ENCODE data around the gene MAVS. TPM values are rescaled to one million over a fixed set of nuclear protein-coding genes. Genes with fewer than 3 reads are reported as not detected.

The MAVS gene
- total and polyA plus RNA-seq, 8 donors, result 25.4 to 38.7 (median 32.1) TPM

DNA sequence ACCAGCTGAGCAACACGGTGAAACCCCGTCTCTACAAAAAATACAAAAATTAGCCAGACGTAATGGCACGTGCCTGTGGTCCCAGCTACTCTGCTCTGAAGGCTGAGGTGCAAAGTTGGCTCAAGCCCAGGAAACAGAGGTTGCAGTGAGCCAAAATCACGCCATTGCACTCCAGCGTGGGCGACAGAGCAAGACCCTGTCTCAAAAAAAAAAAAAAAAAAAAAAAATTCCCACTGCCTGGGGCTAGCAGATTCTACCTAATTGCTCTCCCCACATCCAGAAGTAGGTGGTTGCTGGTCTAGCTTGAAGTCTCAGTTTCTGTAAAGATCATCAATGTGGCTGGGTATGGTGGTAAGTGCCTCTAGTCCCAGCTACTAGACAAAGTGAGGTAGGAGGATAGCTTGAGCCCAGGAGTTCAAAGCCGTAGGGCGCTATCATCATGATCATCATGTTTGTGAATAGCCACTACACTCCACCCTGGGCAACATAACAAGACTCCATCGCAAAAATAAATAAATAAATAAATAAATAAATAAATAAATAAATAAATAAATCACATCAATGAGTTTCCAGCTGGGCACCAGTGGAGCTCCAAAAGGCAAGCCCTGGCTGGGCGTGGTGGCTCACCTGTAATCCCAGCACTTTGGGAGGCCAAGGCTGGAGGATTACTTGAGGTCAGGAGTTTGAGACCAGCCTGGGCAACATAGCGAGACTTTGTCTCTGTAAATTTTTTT is 32.6 kb upstream of the MAVS start:
- Histone ChIP-seq H3K27me3 (no peaks in the 10 kb centered on the region), H3K4me1 (peaks cover 31 to 74% of the 10 kb centered on the region in 2 donors), H3K27ac (peak overlapping the region in 1 of 2 donors; percentile 88), H3K4me3 (no peak overlapping the region), H3K36me3 (no peaks in the 10 kb centered on the region), H3K9me3 (no peaks in the 10 kb centered on the region)
- TF ChIP-seq, protein P1, sequence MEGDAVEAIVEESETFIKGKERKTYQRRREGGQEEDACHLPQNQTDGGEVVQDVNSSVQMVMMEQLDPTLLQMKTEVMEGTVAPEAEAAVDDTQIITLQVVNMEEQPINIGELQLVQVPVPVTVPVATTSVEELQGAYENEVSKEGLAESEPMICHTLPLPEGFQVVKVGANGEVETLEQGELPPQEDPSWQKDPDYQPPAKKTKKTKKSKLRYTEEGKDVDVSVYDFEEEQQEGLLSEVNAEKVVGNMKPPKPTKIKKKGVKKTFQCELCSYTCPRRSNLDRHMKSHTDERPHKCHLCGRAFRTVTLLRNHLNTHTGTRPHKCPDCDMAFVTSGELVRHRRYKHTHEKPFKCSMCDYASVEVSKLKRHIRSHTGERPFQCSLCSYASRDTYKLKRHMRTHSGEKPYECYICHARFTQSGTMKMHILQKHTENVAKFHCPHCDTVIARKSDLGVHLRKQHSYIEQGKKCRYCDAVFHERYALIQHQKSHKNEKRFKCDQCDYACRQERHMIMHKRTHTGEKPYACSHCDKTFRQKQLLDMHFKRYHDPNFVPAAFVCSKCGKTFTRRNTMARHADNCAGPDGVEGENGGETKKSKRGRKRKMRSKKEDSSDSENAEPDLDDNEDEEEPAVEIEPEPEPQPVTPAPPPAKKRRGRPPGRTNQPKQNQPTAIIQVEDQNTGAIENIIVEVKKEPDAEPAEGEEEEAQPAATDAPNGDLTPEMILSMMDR (IDR thresholded peaks at IDR 0.05), result no peak
- DNase-seq (no peak), ATAC-seq (no peak)
- intact Hi-C loops (cut with DNase I), result no loop called here

DNA sequence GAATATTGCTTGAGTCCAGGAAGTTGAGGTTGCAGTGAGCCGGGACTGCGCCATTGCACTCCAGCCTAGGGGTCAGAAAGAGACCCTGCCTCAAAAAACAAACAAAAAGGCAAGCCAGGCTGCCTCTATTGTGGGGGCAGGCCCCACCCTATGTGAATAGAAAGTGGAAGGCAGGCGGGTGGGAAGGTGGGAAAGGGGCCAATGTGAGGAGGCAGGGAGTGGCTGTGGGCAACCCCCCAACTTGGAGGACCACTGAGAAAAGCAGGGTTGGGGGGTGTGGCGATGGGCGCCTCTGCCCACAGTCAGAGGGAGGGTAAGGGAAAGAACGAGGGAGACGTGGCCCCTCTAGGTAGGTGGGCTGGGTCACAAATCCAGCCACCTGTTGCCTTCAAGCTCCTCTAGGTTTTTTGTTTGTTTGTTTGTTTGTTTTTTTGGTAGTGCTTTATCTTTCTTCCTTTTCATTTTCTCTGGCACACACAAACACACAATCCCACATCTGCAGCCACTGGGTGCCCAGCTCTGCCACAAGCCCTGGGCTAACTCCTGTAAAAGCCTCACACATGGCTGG is 31.6 kb upstream of the MAVS start:
- H3K4me1 ChIP-seq, result peaks cover 33 to 76% of the 10 kb centered on the region in 2 donors

DNA sequence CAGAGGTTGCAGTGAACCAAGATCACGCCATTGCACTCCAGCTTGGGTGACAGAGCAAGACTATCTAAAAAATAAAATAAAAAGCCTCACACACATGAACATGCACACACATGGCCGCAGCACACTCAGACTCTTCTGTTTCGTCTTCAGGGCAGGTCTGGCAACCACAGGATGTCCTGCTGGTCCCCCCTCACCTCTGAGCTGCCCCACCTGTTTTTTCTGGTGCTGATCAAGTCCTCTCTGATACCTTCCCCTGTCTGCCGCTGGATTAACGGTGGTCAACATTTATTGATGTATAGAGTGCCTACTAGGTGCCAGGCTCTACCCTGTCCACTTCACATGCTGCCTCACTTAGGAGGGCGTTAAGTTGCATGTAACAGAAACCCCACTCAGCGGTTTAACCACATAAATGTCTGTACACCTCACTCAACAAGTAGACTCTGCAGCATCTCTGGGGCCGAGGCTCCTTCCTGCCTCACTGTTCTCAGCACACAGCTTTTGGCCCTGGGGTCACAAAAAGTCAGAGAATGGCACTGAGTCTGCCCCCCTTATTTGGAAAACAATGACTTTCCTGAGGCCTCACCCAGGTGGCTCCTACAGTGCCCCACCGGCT is 30.8 kb upstream of the MAVS start:
- TF ChIP-seq, protein P1 (IDR thresholded peaks at IDR 0.05), result no peak
- intact Hi-C loops (cut with DNase I), result loop anchor here in 1 of 2 donors (5.0 kb wide), 1 partner anchor 34 kb away; the partner anchor contains the start of gene SPEF1
- H3K27ac ChIP-seq, result no peak overlapping the region
- no peaks in the 10 kb centered on the region for H3K9me3 ChIP-seq
- ATAC-seq (no peak), DNase-seq (no peak)
- H3K27me3 ChIP-seq, result no peaks in the 10 kb centered on the region
- H3K4me1 ChIP-seq, result peaks cover 28 to 69% of the 10 kb centered on the region in 2 donors
- H3K36me3 ChIP-seq, result no peaks in the 10 kb centered on the region
- H3K4me3 ChIP-seq, result no peak overlapping the region

More for the DNA sequence above, 31.6 kb upstream of the MAVS start:
- no peaks in the 10 kb centered on the region for H3K36me3 ChIP-seq
- ATAC-seq, result no peak
- no peak for DNase-seq
- no peak overlapping the region for H3K4me3 ChIP-seq
- no peak overlapping the region for H3K27ac ChIP-seq
- no peaks in the 10 kb centered on the region for H3K9me3 ChIP-seq
- intact Hi-C loops (cut with DNase I), result loop anchor here in 1 of 2 donors (5.0 kb wide), 1 partner anchor 33 kb away; the partner anchor contains the start of gene SPEF1
- TF ChIP-seq, protein P1 (IDR thresholded peaks at IDR 0.05), result no peak
- no peaks in the 10 kb centered on the region for H3K27me3 ChIP-seq

DNA sequence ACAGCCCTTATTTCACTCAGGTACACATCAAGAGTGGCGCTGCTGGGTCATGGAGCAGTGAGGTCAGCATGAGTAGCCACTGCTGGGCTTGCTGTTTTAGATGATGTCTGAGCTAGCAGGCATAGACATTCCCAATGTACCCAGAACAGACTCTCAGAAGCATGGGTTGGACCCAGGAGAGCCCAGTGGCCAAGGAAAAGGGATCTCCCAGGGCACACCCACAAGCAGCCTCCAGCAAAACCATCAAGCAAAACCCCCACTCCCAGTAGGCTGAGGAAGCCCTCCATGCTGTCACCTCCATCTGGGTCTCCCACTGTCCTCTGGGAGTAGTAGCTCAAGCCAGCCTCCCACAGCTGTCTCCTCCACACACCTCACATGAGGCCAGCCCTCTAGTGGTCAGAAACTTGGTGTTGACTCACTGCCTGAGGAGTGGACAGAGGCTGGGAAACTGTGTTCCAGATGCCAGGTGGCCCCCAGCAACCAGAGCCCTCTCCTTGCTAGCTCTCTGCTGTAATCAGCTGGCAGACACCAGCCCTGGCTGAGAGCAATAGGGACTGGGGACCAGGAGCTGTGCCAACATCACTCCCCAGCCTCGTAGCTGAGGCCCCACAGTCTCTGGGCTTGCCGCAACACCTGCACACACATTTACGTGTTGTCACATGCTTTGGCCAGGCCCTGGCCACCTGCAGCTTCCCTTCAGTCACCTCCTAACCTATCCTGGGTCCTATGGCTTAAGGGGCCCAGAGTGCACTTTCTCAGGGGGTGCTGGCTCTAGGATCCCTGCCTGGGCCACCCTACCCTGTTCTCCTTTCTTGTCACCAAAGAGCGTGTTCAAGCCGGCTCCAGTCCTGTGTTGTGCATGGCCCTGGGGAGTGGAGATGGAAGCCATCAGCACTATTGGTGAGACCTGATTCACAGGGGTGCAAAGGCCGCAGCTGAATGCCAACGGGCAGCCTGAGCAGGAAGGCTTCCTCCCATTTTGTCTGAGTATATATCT is 28.2 kb upstream of the MAVS start:
- intact Hi-C loops (cut with DNase I), result loop anchor here in 1 of 2 donors (5.0 kb wide), 1 partner anchor 36 kb away; the partner anchor contains the start of gene SPEF1
- TF ChIP-seq, protein P1 (IDR thresholded peaks at IDR 0.05), result peak; percentile 59 to 70
- peak; percentile 51 for ATAC-seq
- peak overlapping the region; percentile 54 to 58 for H3K27ac ChIP-seq
- no peaks in the 10 kb centered on the region for H3K27me3 ChIP-seq
- no peaks in the 10 kb centered on the region for H3K9me3 ChIP-seq
- peak in 3 of 4 donors; percentile 51 to 80 (median 78) for DNase-seq
- no peak overlapping the region for H3K4me3 ChIP-seq
- peaks cover 0 to 14% of the 10 kb centered on the region in 2 donors for H3K36me3 ChIP-seq
- H3K4me1 ChIP-seq, result peaks cover 14 to 53% of the 10 kb centered on the region in 2 donors

All from left lung (tissue), 10 donors.